ENCODE measurements around the gene SLFN11. TPM values are rescaled to one million over a fixed set of nuclear protein-coding genes. Genes with fewer than 3 reads are reported as not detected.

SLFN11 gene
- total and polyA plus RNA-seq, 2 of the 4 experiments (the other 2 are of a cell fraction), result 29.9 to 144 TPM

DNA sequence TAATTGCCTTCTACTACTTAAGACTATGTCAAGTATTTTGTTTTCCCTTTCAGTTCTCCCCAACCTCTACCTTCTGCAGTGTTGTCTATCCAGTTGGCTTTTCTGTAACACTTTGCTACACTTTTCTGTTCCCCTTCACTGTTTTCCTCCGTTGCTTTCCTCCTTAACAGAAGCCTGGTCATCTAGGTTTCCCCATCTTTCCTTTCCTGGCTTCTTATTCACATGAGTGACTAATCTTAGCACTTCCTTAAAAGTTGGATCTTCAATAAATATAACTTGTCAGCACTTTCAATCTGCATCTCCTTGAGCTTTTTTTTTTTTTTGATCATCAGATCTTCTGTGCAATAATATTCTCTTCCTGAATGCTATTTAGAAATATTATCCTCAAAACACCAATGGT is 2.8 kb upstream of the SLFN11 start:
- no TSS peak for BruUV-seq (replicated peaks)
- H3K79me1 ChIP-seq (ENCODE audit: low read depth in 1 of 2, low read length in 2 of 2), result 0 out of 4 replicates have a peak, but pooled peaks cover 0 to 6% of the 10 kb centered on the region in 2 experiments
- no peaks in the 10 kb centered on the region for H4K20me1 ChIP-seq (ENCODE audit: insufficient read depth, low read length)
- H2BK15ac ChIP-seq (ENCODE audit: low read depth, low read length), result no peak overlapping the region
- dilution Hi-C loops (cut with HindIII; ENCODE audit: low sequenced_read_pairs, unreplicated experiment), result no loop called here
- no peak overlapping the region for H3K4me3 ChIP-seq (ENCODE audit: insufficient read depth, low read depth, low read length)
- H3K9me1 ChIP-seq (ENCODE audit: insufficient read depth, low read length), result no peaks in the 10 kb centered on the region
- no peak overlapping the region for H2BK20ac ChIP-seq (ENCODE audit: low read depth, low read length)
- H2BK120ac ChIP-seq (ENCODE audit: low read depth, low read length), result no peak overlapping the region
- H3K56ac ChIP-seq (ENCODE audit: extremely low read depth, insufficient read depth, low read length), result no peak overlapping the region
- H3K36me3 ChIP-seq (ENCODE audit: control insufficient read depth, insufficient read depth, low read length), result no peaks in the 10 kb centered on the region
- peak overlapping the region in 1 of 2 experiments; percentile 69; a peak in 2 of 4 replicates for H4K8ac ChIP-seq (ENCODE audit: low read depth in 2 of 2, low read length in 2 of 2)
- H3K18ac ChIP-seq (ENCODE audit: low read depth, low read length), result no peak overlapping the region
- no peak overlapping the region for H3K4ac ChIP-seq (ENCODE audit: low read depth, low read length)
- no peak overlapping the region for H4K91ac ChIP-seq (ENCODE audit: insufficient read depth, low read depth, low read length)
- no peak for TF ChIP-seq NFE2L2 (IDR thresholded peaks at IDR 0.05; ENCODE audit: low read depth, low read length)
- TF ChIP-seq SMC3 (IDR thresholded peaks at IDR 0.05; ENCODE audit: low read depth, low read length), result no peak
- TF ChIP-seq CEBPB (IDR thresholded peaks at IDR 0.05; ENCODE audit: low read depth, low read length), result no peak
- no peak for TF ChIP-seq RCOR1 (IDR thresholded peaks at IDR 0.05; ENCODE audit: insufficient replicate concordance, low read length)
- no peak for TF ChIP-seq RAD21 (IDR thresholded peaks at IDR 0.05; ENCODE audit: low read length)
- TF ChIP-seq MAFK (IDR thresholded peaks at IDR 0.05; ENCODE audit: low read depth, low read length), result peak; percentile 92
- no peak for TF ChIP-seq MXI1 (IDR thresholded peaks at IDR 0.05; ENCODE audit: borderline replicate concordance, low read depth, low read length)
- intact Hi-C loops (cut with micrococcal nuclease), result no loop called here
- WGBS, 2 experiments (ENCODE audit: extremely low coverage in 2 of 2, insufficient read length in 1 of 2), result no CpG with 5 or more reads among the region's 1 CpG
- DNase-seq, result peak; percentile 46
- ChIA-PET POLR2A (ENCODE audit: unreplicated experiment) (no interaction called here), CTCF (interaction anchor here (0.7 kb wide), 1 partner anchor 834 kb away, joined by 4 read pairs; no protein-coding TSS in a partner anchor)
- no peaks in the 10 kb centered on the region for H3K9me3 ChIP-seq (ENCODE audit: control insufficient read depth, insufficient read depth, low read length)
- ATAC-seq (ENCODE audit: low read depth), result no peak
- in situ Hi-C loops (cut with MboI; ENCODE audit: low sequenced_read_pairs), result no loop called here
- H2AK9ac ChIP-seq (replicated peaks; ENCODE audit: low read depth, low read length, poor library complexity), result no peak overlapping the region
- H3K27me3 ChIP-seq (ENCODE audit: control insufficient read depth, insufficient read depth, low read length), result no peaks in the 10 kb centered on the region
- H2BK5ac ChIP-seq (ENCODE audit: low read depth, low read length, poor library complexity, severe bottlenecking), result no peak overlapping the region
- 0 out of 2 replicates have a peak overlapping the region, but pooled peaks have one; percentile 65 for H3K14ac ChIP-seq (replicated peaks; ENCODE audit: low read depth, low read length)
- H3K9ac ChIP-seq (ENCODE audit: low read depth, low read length), result no peak overlapping the region
- H3K27ac ChIP-seq (ENCODE audit: insufficient read depth, low read length), result no peak overlapping the region
- H3K4me2 ChIP-seq (ENCODE audit: low read depth, low read length), result peak overlapping the region; percentile 48; the same call in 1 of the 2 replicates
- peak overlapping the region; percentile 78; the same call in 1 of the 2 replicates for H3K23ac ChIP-seq (ENCODE audit: low read depth, low read length)
- no peak overlapping the region for H2AK5ac ChIP-seq (ENCODE audit: low read depth, low read length)
- H3K4me1 ChIP-seq (ENCODE audit: control insufficient read depth, insufficient read depth, low read length), result no peaks in the 10 kb centered on the region
- H4K5ac ChIP-seq (ENCODE audit: low read depth, low read length), result peak overlapping the region; percentile 12; the same call in 1 of the 2 replicates
- no peak overlapping the region for H2AFZ ChIP-seq (replicated peaks; ENCODE audit: low read length, poor library complexity)

Data from IMR-90 (cell line).